A673 (cell line): Measurements from ENCODE around the gene CDK15. TPM values are rescaled to one million over a fixed set of nuclear protein-coding genes. Genes with fewer than 3 reads are reported as not detected.

Experiments used
- BruUV-seq: library from RNA; stranded (reverse); fragments of 400-500 nt; replicated peaks from 2 replicates; lab custom pipeline; 2021; lab: Mats Ljungman, UMichigan
- CTCF ChIA-PET: fragments of 300-600 bp; sonication (Branson Sonifier 250); formaldehyde crosslinking; loops from one replicate; lab custom pipeline; 2022; ENCODE audit warnings: antibody characterized with exemption; lab: Charles Lee
- POLR2A ChIA-PET: fragments of 300-600 bp; sonication (Branson Sonifier 250); formaldehyde crosslinking; loops from one replicate; lab custom pipeline; 2022; ENCODE audit warnings: antibody characterized with exemption; ENCODE audit not compliant: low non-redundant PET; lab: Charles Lee
- DNase-seq: peaks from one replicate; pipeline ENCODE4 v3.0.0-alpha.2; 2015; ENCODE audit warnings: low spot score
- H3K27ac ChIP-seq: fragments of 200-600 bp; sonication (generic); 2 replicates; pipeline ENCODE4 v1.5.1; 2016; ENCODE audit warnings: mixed run types, low read depth, mild to moderate bottlenecking, mixed read lengths, antibody characterized with exemption, low read length; ENCODE audit not compliant: poor library complexity, severe bottlenecking
- H3K27me3 ChIP-seq: fragments of 200-600 bp; sonication (generic); replicated peaks from 2 replicates; pipeline ENCODE4 v1.6.1; 2017; ENCODE audit warnings: mixed run types, low read depth, mild to moderate bottlenecking, mixed read lengths, antibody characterized with exemption, low read length; ENCODE audit not compliant: insufficient read depth, poor library complexity
- H3K36me3 ChIP-seq: fragments of 200-600 bp; sonication (generic); 2 replicates; pipeline ENCODE4 v1.6.1; 2016; ENCODE audit warnings: mixed run types, mild to moderate bottlenecking, mixed read lengths, antibody characterized with exemption, low read length; ENCODE audit not compliant: insufficient read depth, poor library complexity, severe bottlenecking
- H3K4me1 ChIP-seq: fragments of 200-600 bp; sonication (generic); 2 replicates; pipeline ENCODE4 v1.6.1; 2017; ENCODE audit warnings: mixed run types, mild to moderate bottlenecking, mixed read lengths, antibody characterized with exemption, low read length; ENCODE audit not compliant: insufficient read depth, poor library complexity, severe bottlenecking
- H3K4me3 ChIP-seq: fragments of 200-600 bp; sonication (generic); 2 replicates; pipeline ENCODE4 v1.5.1; 2016; ENCODE audit warnings: low read depth, mixed run types, mild to moderate bottlenecking, mixed read lengths, low read length; ENCODE audit not compliant: poor library complexity, severe bottlenecking
- H3K9me3 ChIP-seq: fragments of 200-600 bp; sonication (generic); 2 replicates; pipeline ENCODE4 v1.6.1; 2016; ENCODE audit warnings: mixed run types, low read depth, mild to moderate bottlenecking, mixed read lengths, antibody characterized with exemption, low read length; ENCODE audit not compliant: poor library complexity, severe bottlenecking
- EZH2 ChIP-seq: fragments of 200-600 bp; sonication (generic); IDR thresholded peaks from 2 replicates; pipeline ENCODE4 v1.6.1; 2017; ENCODE audit warnings: borderline replicate concordance, low read depth, mild to moderate bottlenecking, mixed read lengths, antibody characterized with exemption, low read length; ENCODE audit not compliant: poor library complexity, severe bottlenecking
- intact Hi-C: fragments of 100-400 bp; cut with micrococcal nuclease; formaldehyde crosslinking; loops from one replicate; pipeline ENCODE4 v1.10.0; 2022; ENCODE audit not compliant: unreplicated experiment
- total RNA-seq: library from RNA; stranded (reverse); gene quantifications from 2 replicates; pipeline ENCODE4 v1.2.3, GENCODE V29; 2021
- TF ChIP-seq, protein P1 (sequence below): fragments of 300-800, 200-600 bp; sonication (generic); conservative IDR thresholded peaks from 2 replicates; pipeline ENCODE4 v1.5.1; 2017; ENCODE audit warnings: low read depth, mild to moderate bottlenecking, antibody characterized with exemption, low read length, moderate library complexity, mixed read lengths

Gene CDK15
- total RNA-seq, 1 experiment from 2014 or later = 0.11 TPM

DNA sequence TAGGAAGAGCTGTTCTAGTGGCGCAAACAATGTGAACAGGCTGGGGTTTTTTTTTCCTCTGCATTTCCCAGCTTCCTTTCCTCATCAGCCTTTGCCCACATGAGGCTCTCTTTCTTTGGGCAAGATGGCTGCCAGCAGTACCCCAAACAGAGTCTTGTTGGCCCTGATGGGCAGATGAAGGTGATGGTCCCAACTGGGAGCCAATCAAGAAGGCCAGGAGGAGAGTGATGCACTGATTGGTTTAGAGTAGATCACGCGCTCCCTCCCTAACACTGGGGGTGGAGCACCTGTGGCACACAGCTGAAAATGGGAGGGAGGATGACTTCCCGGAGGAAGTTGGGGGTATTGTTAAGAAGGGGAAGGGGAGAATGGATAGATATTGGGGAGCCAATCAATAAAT lies 131.0 kb downstream of the CDK15 start:
- Histone ChIP-seq H3K4me3 (no peak overlapping the region), H3K27ac (no peak overlapping the region), H3K36me3 (no peaks in the 10 kb centered on the region), H3K9me3 (no peaks in the 10 kb centered on the region), H3K4me1 (peaks cover 17% of the 10 kb centered on the region), H3K27me3 (peaks cover 86% of the 10 kb centered on the region)
- ChIA-PET POLR2A (no interaction called here), CTCF (no interaction called here)
- no peak for DNase-seq
- no TSS peak for BruUV-seq
- intact Hi-C loops = no loop called here
- TF ChIP-seq, protein P1, sequence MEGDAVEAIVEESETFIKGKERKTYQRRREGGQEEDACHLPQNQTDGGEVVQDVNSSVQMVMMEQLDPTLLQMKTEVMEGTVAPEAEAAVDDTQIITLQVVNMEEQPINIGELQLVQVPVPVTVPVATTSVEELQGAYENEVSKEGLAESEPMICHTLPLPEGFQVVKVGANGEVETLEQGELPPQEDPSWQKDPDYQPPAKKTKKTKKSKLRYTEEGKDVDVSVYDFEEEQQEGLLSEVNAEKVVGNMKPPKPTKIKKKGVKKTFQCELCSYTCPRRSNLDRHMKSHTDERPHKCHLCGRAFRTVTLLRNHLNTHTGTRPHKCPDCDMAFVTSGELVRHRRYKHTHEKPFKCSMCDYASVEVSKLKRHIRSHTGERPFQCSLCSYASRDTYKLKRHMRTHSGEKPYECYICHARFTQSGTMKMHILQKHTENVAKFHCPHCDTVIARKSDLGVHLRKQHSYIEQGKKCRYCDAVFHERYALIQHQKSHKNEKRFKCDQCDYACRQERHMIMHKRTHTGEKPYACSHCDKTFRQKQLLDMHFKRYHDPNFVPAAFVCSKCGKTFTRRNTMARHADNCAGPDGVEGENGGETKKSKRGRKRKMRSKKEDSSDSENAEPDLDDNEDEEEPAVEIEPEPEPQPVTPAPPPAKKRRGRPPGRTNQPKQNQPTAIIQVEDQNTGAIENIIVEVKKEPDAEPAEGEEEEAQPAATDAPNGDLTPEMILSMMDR = no peak
- TF ChIP-seq EZH2 = no peak

DNA sequence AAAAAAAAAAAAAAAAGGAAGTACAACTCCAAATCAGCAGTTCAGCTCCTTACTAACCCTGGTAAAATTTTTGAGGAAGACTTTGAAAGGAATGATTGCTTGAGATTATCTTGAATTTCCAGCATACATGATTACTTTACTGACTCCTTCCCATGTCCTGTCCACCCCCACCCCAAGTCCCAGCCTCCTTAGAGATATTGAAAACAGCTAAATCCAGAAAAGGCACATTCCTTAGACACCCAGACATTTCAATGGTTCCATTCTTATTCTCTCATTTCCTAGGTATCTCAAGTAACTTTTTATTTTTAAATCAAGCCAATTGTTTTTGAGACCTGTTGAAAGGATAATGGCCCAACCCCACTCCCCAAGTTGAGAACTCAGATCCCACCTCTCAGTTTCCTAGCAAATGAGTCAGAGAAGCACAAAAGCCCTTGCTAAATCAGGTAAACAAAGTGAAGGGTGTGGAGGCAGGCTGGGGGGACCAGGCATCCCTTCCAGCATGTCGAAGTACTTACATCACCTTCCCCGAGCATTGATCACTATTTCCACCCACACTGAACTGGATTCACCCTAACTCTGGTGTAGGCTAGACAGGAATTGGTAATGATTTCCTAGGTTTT lies 131.9 kb downstream of the CDK15 start:
- DNase-seq = no peak
- Histone ChIP-seq H3K9me3 (no peaks in the 10 kb centered on the region), H3K4me3 (no peak overlapping the region), H3K27ac (no peak overlapping the region), H3K27me3 (peaks cover 86% of the 10 kb centered on the region), H3K36me3 (no peaks in the 10 kb centered on the region), H3K4me1 (peaks cover 8% of the 10 kb centered on the region)
- ChIA-PET POLR2A (no interaction called here), CTCF (no interaction called here)
- BruUV-seq = no TSS peak
- TF ChIP-seq, protein P1 = no peak
- TF ChIP-seq EZH2 = no peak
- intact Hi-C loops = no loop called here

DNA sequence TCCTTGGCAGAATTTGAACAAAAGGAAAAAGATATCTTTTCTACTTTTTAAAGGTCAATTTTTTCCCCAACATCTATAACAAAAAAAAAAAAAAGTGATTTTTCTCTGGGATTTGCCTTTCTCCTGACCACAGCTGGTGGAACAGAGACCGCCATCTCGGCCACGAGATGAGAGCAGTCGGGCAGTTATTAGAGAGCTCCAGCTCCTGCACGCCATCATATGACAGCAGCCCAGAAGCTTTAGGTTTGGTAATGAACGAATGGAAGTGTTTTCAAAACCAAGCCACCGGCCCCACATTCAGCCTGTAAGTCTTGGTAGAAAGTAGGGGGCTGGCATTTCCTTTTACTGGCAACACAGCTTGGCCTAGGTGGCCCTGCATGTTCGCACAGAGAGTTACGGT lies 132.4 kb downstream of the CDK15 start:
- ChIA-PET POLR2A (no interaction called here), CTCF (no interaction called here)
- no peak overlapping the region for H3K4me3 ChIP-seq
- TF ChIP-seq, protein P1 = no peak
- no peak for TF ChIP-seq EZH2
- peaks cover 4% of the 10 kb centered on the region for H3K4me1 ChIP-seq
- intact Hi-C loops = no loop called here
- H3K9me3 ChIP-seq = no peaks in the 10 kb centered on the region
- H3K27ac ChIP-seq = no peak overlapping the region
- H3K36me3 ChIP-seq = no peaks in the 10 kb centered on the region
- peaks cover 81% of the 10 kb centered on the region for H3K27me3 ChIP-seq
- no TSS peak for BruUV-seq
- no peak for DNase-seq
